Femur (tissue), 1 donor: ENCODE measurements around the gene ANO1.

ENCODE experiments used
- DNase-seq: peaks from one replicate; pipeline ENCODE4 v3.0.0-alpha.2; 2017

The ANO1 gene

GRCh38 chr11:70140711-70141485, 62.8 kb downstream of the ANO1 start:
- DNase-seq: no peak

- DNase-seq: no peak
Observed at GRCh38 chr11:70141486-70142220, 63.5 kb downstream of the ANO1 start.

GRCh38 chr11:70142221-70142875, 64.2 kb downstream of the ANO1 start:
- DNase-seq: no peak

GRCh38 chr11:70144262-70144661, 66.1 kb downstream of the ANO1 start:
- DNase-seq: no peak

- no peak for DNase-seq
Observed at GRCh38 chr11:70145071-70145470, 67.0 kb downstream of the ANO1 start.

- DNase-seq: no peak
Observed at GRCh38 chr11:70145841-70146240, 67.7 kb downstream of the ANO1 start.

- no peak for DNase-seq
Observed at GRCh38 chr11:70146299-70146698, 68.2 kb downstream of the ANO1 start.

- no peak for DNase-seq
Observed at GRCh38 chr11:70146895-70147520, 68.9 kb downstream of the ANO1 start.

GRCh38 chr11:70147668-70148067, 69.6 kb downstream of the ANO1 start:
- DNase-seq: no peak

GRCh38 chr11:70151671-70152070, 73.6 kb downstream of the ANO1 start:
- DNase-seq: no peak

GRCh38 chr11:70153133-70153727, 75.1 kb downstream of the ANO1 start:
- no peak for DNase-seq

- DNase-seq: peak; percentile 53
Observed at GRCh38 chr11:70155386-70155785, 77.3 kb downstream of the ANO1 start.

- no peak for DNase-seq
Observed at GRCh38 chr11:70156291-70157037, 78.3 kb downstream of the ANO1 start.

- peak; percentile 66 for DNase-seq
Observed at GRCh38 chr11:70158201-70158600, 80.1 kb downstream of the ANO1 start.

GRCh38 chr11:70158757-70159389, 80.8 kb downstream of the ANO1 start:
- no peak for DNase-seq

- DNase-seq: peak; percentile 71
Observed at GRCh38 chr11:70159627-70160570, 81.8 kb downstream of the ANO1 start.

- DNase-seq: no peak
Observed at GRCh38 chr11:70161043-70161625, 83.0 kb downstream of the ANO1 start.

GRCh38 chr11:70164705-70165104, 86.6 kb downstream of the ANO1 start:
- DNase-seq: no peak

- DNase-seq: no peak
Observed at GRCh38 chr11:70167120-70167519, 89.0 kb downstream of the ANO1 start.
